Esophagus squamous epithelium (tissue), 5 donors: Measurements from ENCODE around the gene IL22. TPM values are rescaled to one million over a fixed set of nuclear protein-coding genes. Genes with fewer than 3 reads are reported as not detected.

Source experiments
- DNase-seq: peaks from one replicate; lab custom pipeline; 2025; lab: John Stamatoyannopoulos, UW
- H3K27ac ChIP-seq, 4 donors: fragments of 200-600 bp; sonication (generic); one replicate each; pipeline ENCODE4 v1.5.1; 2016 to 2019; ENCODE audit warnings: mild to moderate bottlenecking in 1 of 4
- H3K27me3 ChIP-seq, 4 donors: fragments of 200-600 bp; sonication (generic); 1 replicate in 3 of 4; 2 replicates in 1 of 4; pipeline versions ENCODE4 v1.5.1 to v1.6.0; 2017 to 2021; ENCODE audit warnings: antibody characterized with exemption in 1 of 4
- H3K36me3 ChIP-seq, 3 donors: fragments of 200-600 bp; sonication (generic); one replicate each; pipeline ENCODE4 v1.5.1; 2016 to 2019
- H3K4me1 ChIP-seq, 3 donors: fragments of 200-600 bp; sonication (generic); one replicate each; pipeline ENCODE4 v1.5.1; 2017 to 2019
- H3K4me3 ChIP-seq, 4 donors: fragments of 200-600 bp; sonication (generic); 1 replicate in 3 of 4; 2 replicates in 1 of 4; pipeline ENCODE4 v1.5.1; 2016 to 2019; ENCODE audit warnings: mild to moderate bottlenecking in 2 of 4, moderate library complexity in 1 of 4
- H3K9me3 ChIP-seq, 3 donors: fragments of 200-600 bp; sonication (generic); one replicate each; pipeline ENCODE4 v1.5.1; 2016 to 2019
- CTCF ChIP-seq, 6 experiments: fragments of 450-650 bp in 4 of 6; fragments of 200-600 bp in 2 of 6; sonication (generic) in 2 of 6; IDR thresholded peaks; one replicate each; pipeline ENCODE4 v1.5.1; 2016 to 2019; ENCODE audit warnings: antibody characterized with exemption in 6 of 6, mild to moderate bottlenecking in 4 of 6, moderate library complexity in 4 of 6
- POLR2A ChIP-seq, 4 donors: fragments of 450-650 bp; IDR thresholded peaks; one replicate each; pipeline ENCODE4 v1.6.1; 2017; ENCODE audit warnings: antibody characterized with exemption in 4 of 4, mild to moderate bottlenecking in 4 of 4, moderate library complexity in 3 of 4
- WGBS, 2 donors: methylation state at CpG; one replicate each; pipeline ENCODE4 v1.1.5; 2018; 5-methylcytosine and 5-hydroxymethylcytosine counted together
- intact Hi-C: fragments of 100-400 bp; cut with DNase I; formaldehyde crosslinking; loops from one replicate; pipeline ENCODE4 v1.15.0; 2022
- total RNA-seq, 4 donors: library from RNA; depleted of rRNA; stranded (reverse); fragments of >200 nt; gene quantifications; one replicate each; pipeline ENCODE4 v1.1.0, GENCODE V29; 2016
- donor health status: DM: yes; HTN: yes; CAD: no.

Gene IL22
- total RNA-seq, 4 donors from 2014 or later = 0.35 TPM; not detected in 3

- peaks cover 0 to 6% (median 5%) of the 10 kb centered on the region in 3 donors for H3K4me1 ChIP-seq
- no peak overlapping the region for H3K4me3 ChIP-seq
- DNase-seq = no peak
- H3K36me3 ChIP-seq = no peaks in the 10 kb centered on the region
- H3K27ac ChIP-seq = no peak overlapping the region
- no peak for TF ChIP-seq CTCF (IDR thresholded peaks at IDR 0.05)
- TF ChIP-seq POLR2A (IDR thresholded peaks at IDR 0.05) = no peak
- 22 to 41% methylated on average over 3 of the region's 3 CpGs for WGBS, 2 donors
- intact Hi-C loops = no loop called here
- no peaks in the 10 kb centered on the region for H3K27me3 ChIP-seq
- H3K9me3 ChIP-seq = no peaks in the 10 kb centered on the region
Measured at GRCh38 chr12:68231691-68232090, 21.7 kb downstream of the IL22 start.

GRCh38 chr12:68231229-68231628, 22.2 kb downstream of the IL22 start:
- H3K27me3 ChIP-seq = no peaks in the 10 kb centered on the region
- H3K4me3 ChIP-seq = no peak overlapping the region
- H3K27ac ChIP-seq = no peak overlapping the region
- no peaks in the 10 kb centered on the region for H3K36me3 ChIP-seq
- intact Hi-C loops = no loop called here
- no peaks in the 10 kb centered on the region for H3K9me3 ChIP-seq
- DNase-seq = no peak
- peaks cover 0 to 3% (median 3%) of the 10 kb centered on the region in 3 donors for H3K4me1 ChIP-seq
- TF ChIP-seq CTCF (IDR thresholded peaks at IDR 0.05) = no peak
- TF ChIP-seq POLR2A (IDR thresholded peaks at IDR 0.05) = no peak

GRCh38 chr12:68229956-68230355, 23.4 kb downstream of the IL22 start:
- H3K36me3 ChIP-seq = no peaks in the 10 kb centered on the region
- H3K4me3 ChIP-seq = no peak overlapping the region
- no peak overlapping the region for H3K27ac ChIP-seq
- no peak for TF ChIP-seq CTCF (IDR thresholded peaks at IDR 0.05)
- no peak for TF ChIP-seq POLR2A (IDR thresholded peaks at IDR 0.05)
- no peaks in the 10 kb centered on the region for H3K9me3 ChIP-seq
- H3K27me3 ChIP-seq = no peaks in the 10 kb centered on the region
- WGBS, 2 donors = 37 to 54% methylated on average over 2 of the region's 2 CpGs
- intact Hi-C loops = no loop called here
- DNase-seq = no peak
- no peaks in the 10 kb centered on the region for H3K4me1 ChIP-seq

GRCh38 chr12:68227356-68227755, 26.0 kb downstream of the IL22 start:
- Histone ChIP-seq H3K4me1 (peaks cover 0 to 11% (median 0%) of the 10 kb centered on the region in 3 donors), H3K27ac (no peak overlapping the region), H3K4me3 (no peak overlapping the region), H3K9me3 (no peaks in the 10 kb centered on the region), H3K27me3 (no peaks in the 10 kb centered on the region), H3K36me3 (no peaks in the 10 kb centered on the region)
- no peak for TF ChIP-seq CTCF (IDR thresholded peaks at IDR 0.05)
- no peak for TF ChIP-seq POLR2A (IDR thresholded peaks at IDR 0.05)
- 70 to 80% methylated on average over 3 of the region's 3 CpGs for WGBS, 2 donors
- no peak for DNase-seq
- intact Hi-C loops = no loop called here

- 78 to 82% methylated on average over 8 of the region's 8 CpGs for WGBS, 2 donors
- TF ChIP-seq POLR2A (IDR thresholded peaks at IDR 0.05) (peak in 1 of 4 donors; percentile 17), CTCF (IDR thresholded peaks at IDR 0.05) (no peak)
- peak within 1 kb of the TSS in 1 of 4 donors; percentile 3 for H3K27ac ChIP-seq
- intact Hi-C loops = no loop called here
- H3K4me3 ChIP-seq = no peak within 1 kb of the TSS
- H3K36me3 ChIP-seq = no peaks in the 10 kb centered on the region
- DNase-seq = no peak
- no peaks in the 10 kb centered on the region for H3K27me3 ChIP-seq
- peaks cover 0 to 13% (median 0%) of the 10 kb centered on the region in 3 donors for H3K4me1 ChIP-seq
- no peaks in the 10 kb centered on the region for H3K9me3 ChIP-seq
Measured at GRCh38 chr12:68225576-68226476, 27.6 kb downstream of the IL22 start, which contains the start of gene IL26. TSS of gene IL26 (minus strand) at chr12:68225810. CDS start at chr12:68225756, 54 bp downstream.
